ENCODE data around the gene HIGD1B.

HIGD1B gene

DNA sequence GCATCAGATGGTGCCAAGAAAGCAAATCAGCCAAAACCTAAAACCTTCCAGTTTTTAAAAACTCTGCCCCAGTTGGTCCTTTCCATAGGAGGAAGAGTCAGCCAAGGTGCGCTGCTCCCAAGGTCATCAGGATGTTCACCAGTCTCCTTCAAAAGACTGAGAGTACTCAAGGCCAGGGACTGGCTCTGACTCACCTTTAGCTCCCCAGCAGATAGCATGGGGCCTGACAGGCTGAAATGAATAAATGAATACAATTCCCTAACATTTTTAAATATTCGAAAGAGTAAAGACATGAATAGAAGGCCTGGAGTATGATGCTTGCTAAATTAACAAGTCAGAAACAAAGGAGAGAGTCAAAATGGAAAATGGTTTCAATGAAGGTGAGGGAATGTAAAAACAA, 32.4 kb downstream of the HIGD1B start:
- DNase-seq: no peak

DNA sequence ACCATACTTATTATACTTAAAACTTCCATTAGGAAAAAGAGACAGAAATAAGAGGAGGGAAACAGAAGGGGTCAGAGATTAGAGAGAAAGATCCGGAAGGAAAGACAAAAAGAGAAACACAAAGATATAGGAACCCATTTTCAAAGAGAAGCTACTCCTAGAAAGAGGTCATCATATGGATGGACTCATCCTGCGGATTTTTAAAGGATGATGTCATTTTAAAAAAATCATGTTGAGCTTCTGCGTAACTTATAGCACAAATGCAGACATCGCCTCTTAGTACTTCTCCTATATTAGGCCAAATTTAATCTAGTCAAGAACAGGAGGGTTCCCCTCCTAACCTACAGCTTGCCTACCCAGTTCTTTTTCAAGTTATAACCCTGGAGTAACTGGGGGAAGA, 33.5 kb downstream of the HIGD1B start:
- no peak for DNase-seq

DNA sequence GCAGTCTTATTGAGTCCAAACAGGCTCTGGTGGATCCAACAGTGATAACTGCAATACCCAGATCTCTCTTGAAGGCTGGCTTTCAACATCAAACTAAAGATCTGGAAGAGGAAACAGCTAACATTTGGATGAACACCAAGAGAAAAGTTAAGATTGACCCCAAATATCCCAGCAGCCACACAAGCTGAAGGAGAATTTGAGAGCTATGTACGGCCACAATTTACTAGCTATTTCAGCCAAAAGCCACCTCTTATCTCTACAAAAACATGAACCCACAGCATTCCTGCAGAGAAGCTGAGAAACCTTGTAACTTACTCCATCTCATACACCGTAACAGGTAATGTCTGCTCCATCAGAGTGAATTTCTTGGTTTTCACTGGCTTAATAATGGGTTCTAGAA, 37.3 kb downstream of the HIGD1B start:
- DNase-seq: no peak

- no peak for DNase-seq
Observed at GRCh38 chr17:44887016-44887415, 39.3 kb downstream of the HIGD1B start.

- no peak for DNase-seq
Observed at GRCh38 chr17:44887971-44888954, 40.6 kb downstream of the HIGD1B start.

GRCh38 chr17:44889003-44889402, 41.3 kb downstream of the HIGD1B start:
- no peak for DNase-seq

- DNase-seq: no peak
Observed at GRCh38 chr17:44892250-44892649, 44.6 kb downstream of the HIGD1B start.

- DNase-seq: no peak
Observed at GRCh38 chr17:44894642-44895041, 47.0 kb downstream of the HIGD1B start.

DNA sequence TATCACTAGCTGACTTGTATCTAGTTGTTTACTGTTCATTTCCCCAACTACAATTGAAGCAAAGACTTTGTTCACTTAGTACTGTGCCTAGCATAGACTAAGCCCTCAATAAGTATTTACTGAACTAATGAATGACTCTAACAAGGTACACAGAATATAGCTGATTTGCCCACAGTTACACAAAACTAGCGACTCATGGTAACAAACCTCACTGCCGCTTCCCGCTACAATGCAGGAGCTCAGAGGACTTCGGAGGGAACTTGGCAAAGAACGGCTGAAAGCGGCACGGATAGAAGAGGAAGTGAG, 51.0 kb downstream of the HIGD1B start:
- no peak for DNase-seq

- DNase-seq: peak; percentile 73
Observed at GRCh38 chr17:44899074-44899782, 51.5 kb downstream of the HIGD1B start, which contains the start of gene EFTUD2. Gene EFTUD2, minus strand, starts transcription at chr17:44899445. Its CDS starts 4,924 bp downstream, at chr17:44894521.

Measured in amniotic stem cell (primary cell).